ENCODE measurements around the gene DSCAML1.
A peak's percentile ranks its signal among the peaks of the same experiment; 100 is the strongest.

The DSCAML1 gene

GRCh38 chr11:117837070-117837776, 40.2 kb upstream of the DSCAML1 start:
- TF ChIP-seq CTCF (IDR thresholded peaks at IDR 0.05): no peak
- peak; percentile 12 to 59 for DNase-seq
- peaks cover 0 to 5% (median 0%) of the 10 kb centered on the region in 3 donors for H3K36me3 ChIP-seq
- H3K4me1 ChIP-seq: peaks cover 0 to 2% (median 0%) of the 10 kb centered on the region in 4 donors
- H3K9me3 ChIP-seq: no peaks in the 10 kb centered on the region
- intact Hi-C loops (cut with DNase I; ENCODE audit: low total_unique reads): no loop called here
- peaks cover 0 to 29% of the 10 kb centered on the region in 2 donors for H3K27me3 ChIP-seq
- H3K27ac ChIP-seq: no peak overlapping the region
- no peak overlapping the region for H3K4me3 ChIP-seq

GRCh38 chr11:117836077-117836960, 39.3 kb upstream of the DSCAML1 start:
- Histone ChIP-seq H3K27ac (no peak overlapping the region), H3K9me3 (no peaks in the 10 kb centered on the region), H3K4me1 (peaks cover 0 to 2% (median 0%) of the 10 kb centered on the region in 4 donors), H3K4me3 (no peak overlapping the region), H3K27me3 (peaks cover 0 to 37% of the 10 kb centered on the region in 2 donors), H3K36me3 (peaks cover 0 to 5% (median 0%) of the 10 kb centered on the region in 3 donors)
- intact Hi-C loops (cut with DNase I; ENCODE audit: low total_unique reads): no loop called here
- peak; percentile 26 to 63 for DNase-seq
- TF ChIP-seq CTCF (IDR thresholded peaks at IDR 0.05): no peak

- no peak for TF ChIP-seq CTCF (IDR thresholded peaks at IDR 0.05)
- peaks cover 0 to 5% (median 0%) of the 10 kb centered on the region in 3 donors for H3K36me3 ChIP-seq
- H3K4me3 ChIP-seq: no peak overlapping the region
- DNase-seq: no peak
- intact Hi-C loops (cut with DNase I; ENCODE audit: low total_unique reads): no loop called here
- H3K27ac ChIP-seq: no peak overlapping the region
- H3K9me3 ChIP-seq: no peaks in the 10 kb centered on the region
- peaks cover 0 to 43% of the 10 kb centered on the region in 2 donors for H3K27me3 ChIP-seq
- peaks cover 0 to 2% (median 0%) of the 10 kb centered on the region in 4 donors for H3K4me1 ChIP-seq
Observed at GRCh38 chr11:117835576-117835975, 38.6 kb upstream of the DSCAML1 start.

- H3K4me3 ChIP-seq: no peak overlapping the region
- intact Hi-C loops (cut with DNase I; ENCODE audit: low total_unique reads): no loop called here
- DNase-seq: peak; percentile 9 to 39
- no peaks in the 10 kb centered on the region for H3K9me3 ChIP-seq
- no peak for TF ChIP-seq CTCF (IDR thresholded peaks at IDR 0.05)
- peaks cover 0 to 2% (median 0%) of the 10 kb centered on the region in 4 donors for H3K4me1 ChIP-seq
- H3K27ac ChIP-seq: no peak overlapping the region
- peaks cover 0 to 47% of the 10 kb centered on the region in 2 donors for H3K27me3 ChIP-seq
- H3K36me3 ChIP-seq: peaks cover 0 to 5% (median 0%) of the 10 kb centered on the region in 3 donors
Observed at GRCh38 chr11:117834838-117835443, 37.9 kb upstream of the DSCAML1 start.

- peaks cover 0 to 51% of the 10 kb centered on the region in 2 donors for H3K27me3 ChIP-seq
- H3K4me1 ChIP-seq: peaks cover 0 to 2% (median 0%) of the 10 kb centered on the region in 4 donors
- DNase-seq: peak in 1 of 2 donors; percentile 11
- H3K9me3 ChIP-seq: no peaks in the 10 kb centered on the region
- no peak overlapping the region for H3K4me3 ChIP-seq
- H3K36me3 ChIP-seq: peaks cover 0 to 5% (median 0%) of the 10 kb centered on the region in 3 donors
- no peak for TF ChIP-seq CTCF (IDR thresholded peaks at IDR 0.05)
- H3K27ac ChIP-seq: no peak overlapping the region
- intact Hi-C loops (cut with DNase I; ENCODE audit: low total_unique reads): no loop called here
Observed at GRCh38 chr11:117834068-117834810, 37.2 kb upstream of the DSCAML1 start.
